GM20431 (cell line): ENCODE measurements around the gene GLUL.

Experiments
- in situ Hi-C: fragments of 300-500 bp; cut with MseI, MboI; formaldehyde crosslinking; loops from one replicate; pipeline ENCODE4 v1.15.0; 2020; ENCODE audit warnings: low sequenced_read_pairs; ENCODE audit not compliant: unreplicated experiment

Gene GLUL

GRCh38 chr1:182391362-182392049, at the start of gene GLUL:
TSS of gene GLUL (minus strand) at chr1:182391790. CDS start at chr1:182388737, 3,053 bp downstream.
- in situ Hi-C loops, result no loop called here

- in situ Hi-C loops, result no loop called here
Observed at GRCh38 chr1:182438326-182438725, 46.7 kb upstream of the GLUL start.

GRCh38 chr1:182433580-182433979, 42.0 kb upstream of the GLUL start:
- in situ Hi-C loops, result no loop called here

GRCh38 chr1:182431278-182431677, 39.7 kb upstream of the GLUL start:
- in situ Hi-C loops, result no loop called here

- in situ Hi-C loops, result no loop called here
Observed at GRCh38 chr1:182430263-182431068, 38.9 kb upstream of the GLUL start.

GRCh38 chr1:182428043-182428442, 36.5 kb upstream of the GLUL start:
- in situ Hi-C loops, result no loop called here

GRCh38 chr1:182426442-182427430, 35.1 kb upstream of the GLUL start:
- in situ Hi-C loops, result no loop called here

GRCh38 chr1:182415789-182416188, 24.2 kb upstream of the GLUL start:
- in situ Hi-C loops, result no loop called here

- in situ Hi-C loops, result no loop called here
Observed at GRCh38 chr1:182413969-182414368, 22.4 kb upstream of the GLUL start.

GRCh38 chr1:182413486-182413885, 21.9 kb upstream of the GLUL start:
- in situ Hi-C loops, result no loop called here

- in situ Hi-C loops, result no loop called here
Observed at GRCh38 chr1:182410620-182411273, 19.2 kb upstream of the GLUL start.

- in situ Hi-C loops, result no loop called here
Observed at GRCh38 chr1:182410138-182410537, 18.5 kb upstream of the GLUL start.

- in situ Hi-C loops, result no loop called here
Observed at GRCh38 chr1:182408435-182409075, 17.0 kb upstream of the GLUL start.

- in situ Hi-C loops, result no loop called here
Observed at GRCh38 chr1:182407724-182408123, 16.1 kb upstream of the GLUL start.

- in situ Hi-C loops, result no loop called here
Observed at GRCh38 chr1:182406012-182406411, 14.4 kb upstream of the GLUL start.

GRCh38 chr1:182405578-182405977, 14.0 kb upstream of the GLUL start:
- in situ Hi-C loops, result no loop called here

- in situ Hi-C loops, result no loop called here
Observed at GRCh38 chr1:182404781-182405180, 13.2 kb upstream of the GLUL start.

GRCh38 chr1:182400567-182400966, 9.0 kb upstream of the GLUL start, which contains the start of gene TEDDM1:
TSS of gene TEDDM1 (minus strand) at chr1:182400667. CDS start at chr1:182400485, 182 bp downstream.
- in situ Hi-C loops, result no loop called here

- in situ Hi-C loops, result no loop called here
Observed at GRCh38 chr1:182397653-182398393, 6.2 kb upstream of the GLUL start.
